HL-60 (cell line): ENCODE data around the gene DUSP12.

Source experiments
- GABPA ChIP-seq: IDR thresholded peaks from 2 replicates; pipeline ENCODE4 v1.6.1; 2012; ENCODE audit warnings: low read depth
- POLR2AphosphoS5 ChIP-seq: IDR thresholded peaks from 2 replicates; pipeline ENCODE4 v1.6.1; 2012; ENCODE audit warnings: low read depth
- SPI1 ChIP-seq: IDR thresholded peaks from 2 replicates; pipeline ENCODE4 v1.6.1; 2012; ENCODE audit warnings: low read depth, mild to moderate bottlenecking, borderline replicate concordance
- TF ChIP-seq, protein P1 (sequence below): IDR thresholded peaks from one replicate; pipeline ENCODE4 v1.5.1; 2011; ENCODE audit warnings: low read length, control low read depth, inconsistent platforms; ENCODE audit not compliant: insufficient read depth
- TF ChIP-seq, protein P2 (sequence below): IDR thresholded peaks from 2 replicates; pipeline ENCODE4 v1.6.1; 2012; ENCODE audit warnings: low read depth; ENCODE audit not compliant: insufficient replicate concordance

DNA sequence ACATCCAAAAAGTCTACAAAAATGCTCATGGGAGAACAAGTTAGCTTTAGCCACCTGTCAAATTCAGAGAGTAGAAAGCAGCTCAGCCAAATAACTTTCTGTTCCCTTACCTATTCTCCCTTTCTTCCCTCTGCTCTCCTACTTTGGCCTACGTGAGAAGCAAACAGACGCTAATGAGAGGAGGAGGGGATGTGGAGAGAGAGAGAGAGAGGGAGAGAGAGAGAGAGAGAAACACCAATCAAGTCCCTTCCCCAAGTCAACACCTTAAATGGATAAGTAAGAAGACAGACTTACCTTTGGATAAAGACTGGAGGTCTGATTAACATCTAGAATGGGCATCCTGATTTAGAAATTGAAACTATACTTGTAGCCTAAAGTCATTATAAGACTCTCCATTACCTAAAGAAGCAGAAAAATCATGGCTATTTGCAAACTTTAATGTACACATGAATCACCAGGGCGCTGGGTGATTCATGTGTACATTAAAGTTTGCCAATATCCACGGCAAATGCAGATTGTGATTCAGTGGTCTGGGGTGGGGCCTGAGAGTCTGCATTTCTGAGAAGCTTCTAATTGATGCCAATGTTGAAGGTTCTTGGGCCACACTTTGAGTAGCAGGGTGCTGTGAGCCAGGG lies 13.1 kb upstream of the DUSP12 start:
- no peak for TF ChIP-seq GABPA
- TF ChIP-seq, protein P1, sequence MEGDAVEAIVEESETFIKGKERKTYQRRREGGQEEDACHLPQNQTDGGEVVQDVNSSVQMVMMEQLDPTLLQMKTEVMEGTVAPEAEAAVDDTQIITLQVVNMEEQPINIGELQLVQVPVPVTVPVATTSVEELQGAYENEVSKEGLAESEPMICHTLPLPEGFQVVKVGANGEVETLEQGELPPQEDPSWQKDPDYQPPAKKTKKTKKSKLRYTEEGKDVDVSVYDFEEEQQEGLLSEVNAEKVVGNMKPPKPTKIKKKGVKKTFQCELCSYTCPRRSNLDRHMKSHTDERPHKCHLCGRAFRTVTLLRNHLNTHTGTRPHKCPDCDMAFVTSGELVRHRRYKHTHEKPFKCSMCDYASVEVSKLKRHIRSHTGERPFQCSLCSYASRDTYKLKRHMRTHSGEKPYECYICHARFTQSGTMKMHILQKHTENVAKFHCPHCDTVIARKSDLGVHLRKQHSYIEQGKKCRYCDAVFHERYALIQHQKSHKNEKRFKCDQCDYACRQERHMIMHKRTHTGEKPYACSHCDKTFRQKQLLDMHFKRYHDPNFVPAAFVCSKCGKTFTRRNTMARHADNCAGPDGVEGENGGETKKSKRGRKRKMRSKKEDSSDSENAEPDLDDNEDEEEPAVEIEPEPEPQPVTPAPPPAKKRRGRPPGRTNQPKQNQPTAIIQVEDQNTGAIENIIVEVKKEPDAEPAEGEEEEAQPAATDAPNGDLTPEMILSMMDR = no peak
- no peak for TF ChIP-seq SPI1
- TF ChIP-seq POLR2AphosphoS5 = no peak
- TF ChIP-seq, protein P2, sequence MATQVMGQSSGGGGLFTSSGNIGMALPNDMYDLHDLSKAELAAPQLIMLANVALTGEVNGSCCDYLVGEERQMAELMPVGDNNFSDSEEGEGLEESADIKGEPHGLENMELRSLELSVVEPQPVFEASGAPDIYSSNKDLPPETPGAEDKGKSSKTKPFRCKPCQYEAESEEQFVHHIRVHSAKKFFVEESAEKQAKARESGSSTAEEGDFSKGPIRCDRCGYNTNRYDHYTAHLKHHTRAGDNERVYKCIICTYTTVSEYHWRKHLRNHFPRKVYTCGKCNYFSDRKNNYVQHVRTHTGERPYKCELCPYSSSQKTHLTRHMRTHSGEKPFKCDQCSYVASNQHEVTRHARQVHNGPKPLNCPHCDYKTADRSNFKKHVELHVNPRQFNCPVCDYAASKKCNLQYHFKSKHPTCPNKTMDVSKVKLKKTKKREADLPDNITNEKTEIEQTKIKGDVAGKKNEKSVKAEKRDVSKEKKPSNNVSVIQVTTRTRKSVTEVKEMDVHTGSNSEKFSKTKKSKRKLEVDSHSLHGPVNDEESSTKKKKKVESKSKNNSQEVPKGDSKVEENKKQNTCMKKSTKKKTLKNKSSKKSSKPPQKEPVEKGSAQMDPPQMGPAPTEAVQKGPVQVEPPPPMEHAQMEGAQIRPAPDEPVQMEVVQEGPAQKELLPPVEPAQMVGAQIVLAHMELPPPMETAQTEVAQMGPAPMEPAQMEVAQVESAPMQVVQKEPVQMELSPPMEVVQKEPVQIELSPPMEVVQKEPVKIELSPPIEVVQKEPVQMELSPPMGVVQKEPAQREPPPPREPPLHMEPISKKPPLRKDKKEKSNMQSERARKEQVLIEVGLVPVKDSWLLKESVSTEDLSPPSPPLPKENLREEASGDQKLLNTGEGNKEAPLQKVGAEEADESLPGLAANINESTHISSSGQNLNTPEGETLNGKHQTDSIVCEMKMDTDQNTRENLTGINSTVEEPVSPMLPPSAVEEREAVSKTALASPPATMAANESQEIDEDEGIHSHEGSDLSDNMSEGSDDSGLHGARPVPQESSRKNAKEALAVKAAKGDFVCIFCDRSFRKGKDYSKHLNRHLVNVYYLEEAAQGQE = no peak
